Brain pericyte (primary cell): Measurements from ENCODE around the gene TM4SF1.
A peak's percentile ranks its signal among the peaks of the same experiment; 100 is the strongest.
"Not testable (repeated sequence)": the region's sequence is repeated elsewhere in the genome, so short reads cannot be mapped to it uniquely, and the experiment has no call there.

Experiments used
- DNase-seq: peaks from one replicate; pipeline ENCODE4 v3.0.0-alpha.2; 2012; ENCODE audit warnings: low read depth, low spot score

The TM4SF1 gene

GRCh38 chr3:149343951-149344350 is 33.5 kb downstream of the TM4SF1 start:
- DNase-seq: no peak

- DNase-seq: no peak
These were observed 34.8 kb downstream of the TM4SF1 start for GRCh38 chr3:149342413-149343380.

- DNase-seq: peak; percentile 66
These were observed 37.0 kb downstream of the TM4SF1 start for GRCh38 chr3:149340310-149340933.

- peak; percentile 60 for DNase-seq
These were observed 37.5 kb downstream of the TM4SF1 start for GRCh38 chr3:149339931-149340309.

- not testable (repeated sequence) for DNase-seq
These were observed 40.0 kb downstream of the TM4SF1 start for GRCh38 chr3:149337486-149337885.

- DNase-seq: no peak
These were observed 40.5 kb downstream of the TM4SF1 start for GRCh38 chr3:149336925-149337324.

GRCh38 chr3:149333176-149333859 is 44.1 kb downstream of the TM4SF1 start, which contains the start of gene TM4SF18:
Gene TM4SF18 (minus strand): TSS chr3:149333636. CDS start chr3:149333382, 254 bp downstream.
- DNase-seq: no peak

- DNase-seq: no peak
These were observed 44.7 kb downstream of the TM4SF1 start for GRCh38 chr3:149332771-149333170.

- DNase-seq: no peak
These were observed 45.2 kb downstream of the TM4SF1 start for GRCh38 chr3:149332227-149332765.

- no peak for DNase-seq
These were observed 46.1 kb downstream of the TM4SF1 start for GRCh38 chr3:149331396-149331795.

GRCh38 chr3:149330609-149331331 is 46.7 kb downstream of the TM4SF1 start:
- DNase-seq: no peak

- DNase-seq: no peak
These were observed 50.3 kb downstream of the TM4SF1 start for GRCh38 chr3:149327156-149327555.

- DNase-seq: no peak
These were observed 51.9 kb downstream of the TM4SF1 start for GRCh38 chr3:149325581-149325980.

- no peak for DNase-seq
These were observed 53.1 kb downstream of the TM4SF1 start for GRCh38 chr3:149324332-149324731.

- no peak for DNase-seq
These were observed 55.8 kb downstream of the TM4SF1 start for GRCh38 chr3:149321640-149322039.

- no peak for DNase-seq
These were observed 56.3 kb downstream of the TM4SF1 start for GRCh38 chr3:149321136-149321535.

GRCh38 chr3:149319750-149320149 is 57.7 kb downstream of the TM4SF1 start:
- no peak for DNase-seq
